K562 (cell line): ENCODE results near the gene XIRP2. TPM values are rescaled to one million over a fixed set of nuclear protein-coding genes. Genes with fewer than 3 reads are reported as not detected.

Experiments
- ATAC-seq: fragments of 200-7000 bp; cut with Tn5 transposase; 3 replicates; pipeline ENCODE4 v1.9.1; 2020; ENCODE audit warnings: moderate library complexity
- BruUV-seq: library from RNA; stranded (reverse); fragments of 400-500 nt; replicated peaks from 2 replicates; lab custom pipeline; 2021; lab: Mats Ljungman, UMichigan
- CTCF ChIA-PET: fragments of 300-600 bp; formaldehyde crosslinking; extraction: SDS; loops from one replicate; lab custom pipeline; 2021; ENCODE audit warnings: low intra/inter-chr PET ratio; lab: Yijun Ruan, JAX
- POLR2A ChIA-PET: fragments of 300-600, 350-650 bp; sonication (Branson Sonifier 250); formaldehyde crosslinking; extraction: SDS; loops from one replicate; lab custom pipeline; 2021; ENCODE audit warnings: antibody characterized with exemption, inconsistent platforms; lab: Yijun Ruan, JAX
- DNase-seq, 4 experiments: peaks; one replicate each; pipeline versions ENCODE4 v3.0.0 to v3.0.0-alpha.2; 2011 to 2018; ENCODE audit warnings: low spot score in 3 of 4, mixed read lengths in 3 of 4; ENCODE audit errors: extremely low read depth in 1 of 4
- FAIRE-seq: peaks from 2 replicates; lab custom pipeline; 2011; peaks lifted over from hg19 to GRCh38; lab: Jason Lieb, UNC
- H2AFZ ChIP-seq: 2 replicates; pipeline ENCODE4 v1.6.0; 2011; ENCODE audit warnings: low read depth, low read length, control low read depth, inconsistent platforms
- H3K27ac ChIP-seq: fragments of 200-600 bp; 3 replicates; pipeline ENCODE4 v1.8.0; 2011; ENCODE audit warnings: low read depth, mild to moderate bottlenecking, control low read depth, inconsistent platforms, low read length, moderate library complexity, mixed read lengths; ENCODE audit errors: extremely low read depth
- H3K27me3 ChIP-seq, 2 experiments: fragments of 300-600 bp in 1 of 2; 2 replicates in 1 of 2; 3 replicates in 1 of 2; pipeline versions ENCODE4 v1.6.0 to v1.8.0; 2011; ENCODE audit warnings: inconsistent platforms in 2 of 2, low read length in 2 of 2, mild to moderate bottlenecking in 1 of 2, mixed read lengths in 1 of 2, moderate library complexity in 1 of 2; ENCODE audit not compliant: control insufficient read depth in 2 of 2, insufficient read depth in 2 of 2
- H3K36me3 ChIP-seq: fragments of 300-600 bp; 3 replicates; pipeline ENCODE4 v1.8.0; 2011; ENCODE audit warnings: mild to moderate bottlenecking, low read length, inconsistent platforms; ENCODE audit not compliant: control insufficient read depth, insufficient read depth
- H3K4me1 ChIP-seq, 2 experiments: fragments of 200-600 bp in 1 of 2; replicated peaks in 1 of 2; 2 replicates in 1 of 2; 3 replicates in 1 of 2; pipeline versions ENCODE4 v1.5.1 to v1.8.0; 2011; ENCODE audit warnings: inconsistent platforms in 2 of 2, low read length in 2 of 2, mild to moderate bottlenecking in 1 of 2, mixed read lengths in 1 of 2, moderate library complexity in 1 of 2; ENCODE audit not compliant: control insufficient read depth in 2 of 2, insufficient read depth in 2 of 2
- H3K4me2 ChIP-seq: 2 replicates; pipeline ENCODE4 v1.6.1; 2011; ENCODE audit warnings: low read length, control low read depth, inconsistent platforms, mixed read lengths; ENCODE audit not compliant: insufficient read depth
- H3K4me3 ChIP-seq: fragments of 200-600 bp; sonication (generic), shearing (Covaris generic); 2 replicates; pipeline ENCODE4 v1.5.1; 2016; ENCODE audit warnings: control low read depth, inconsistent platforms
- H3K79me2 ChIP-seq: fragments of 200-600 bp; 3 replicates; pipeline ENCODE4 v1.8.0; 2011; ENCODE audit warnings: low read length, inconsistent platforms; ENCODE audit not compliant: control insufficient read depth, insufficient read depth
- H3K9ac ChIP-seq, 2 experiments: 2 replicates each; pipeline versions ENCODE4 v1.6.0 to v1.6.1; 2011; ENCODE audit warnings: low read depth in 2 of 2, low read length in 2 of 2, control low read depth in 1 of 2, inconsistent platforms in 1 of 2, mild to moderate bottlenecking in 1 of 2, mixed read lengths in 1 of 2; ENCODE audit not compliant: insufficient read depth in 1 of 2
- H3K9me1 ChIP-seq: one replicate; pipeline ENCODE4 v1.6.0; 2011; ENCODE audit warnings: inconsistent platforms, mild to moderate bottlenecking, low read length, moderate library complexity; ENCODE audit not compliant: control insufficient read depth, insufficient read depth
- H3K9me3 ChIP-seq: replicated peaks from 2 replicates; pipeline ENCODE4 v1.5.1; 2011; ENCODE audit warnings: low read depth, low read length, inconsistent platforms; ENCODE audit not compliant: control insufficient read depth, insufficient read depth
- H4K20me1 ChIP-seq: replicated peaks from 2 replicates; pipeline ENCODE4 v1.6.1; 2011; ENCODE audit warnings: low read length, inconsistent platforms, mixed read lengths; ENCODE audit not compliant: control insufficient read depth, insufficient read depth
- CHAMP1 ChIP-seq: fragments of 450-650 bp; IDR thresholded peaks from 2 replicates; pipeline ENCODE4 v1.6.1; 2016; ENCODE audit warnings: mild to moderate bottlenecking
- MAZ ChIP-seq, 2 experiments: fragments of 450-650 bp in 1 of 2; sonication (generic) in 1 of 2; formaldehyde crosslinking; IDR thresholded peaks in 1 of 2; conservative IDR thresholded peaks in 1 of 2; 2 replicates each; pipeline versions ENCODE4 v1.4.0 to v1.5.0; 2020; ENCODE audit warnings: mild to moderate bottlenecking in 1 of 2, missing genetic modification reagents in 1 of 2
- NFATC3 ChIP-seq: fragments of 450-650 bp; IDR thresholded peaks from 2 replicates; pipeline ENCODE4 v1.6.1; 2017; ENCODE audit warnings: mild to moderate bottlenecking
- OTX1 ChIP-seq: fragments of 450-650 bp; formaldehyde crosslinking; IDR thresholded peaks from 2 replicates; pipeline ENCODE4 v1.4.0; 2022; ENCODE audit warnings: mild to moderate bottlenecking
- SIX5 ChIP-seq, 2 experiments: IDR thresholded peaks; 2 replicates each; pipeline ENCODE4 v1.6.1; 2011; ENCODE audit warnings: low read length in 2 of 2, borderline replicate concordance in 1 of 2, low read depth in 1 of 2, mild to moderate bottlenecking in 1 of 2, moderate library complexity in 1 of 2; ENCODE audit not compliant: insufficient read depth in 1 of 2
- TBL1XR1 ChIP-seq, 2 experiments: IDR thresholded peaks; 2 replicates each; pipeline ENCODE4 v1.6.1; 2012; ENCODE audit warnings: improper control_type of control experiment in 2 of 2, low read length in 2 of 2, mild to moderate bottlenecking in 1 of 2
- ZNF431 ChIP-seq: sonication (generic); formaldehyde crosslinking; IDR thresholded peaks from 2 replicates; pipeline ENCODE4 v1.8.0; 2022; ENCODE audit warnings: mild to moderate bottlenecking, missing genetic modification reagents
- WGBS: fragments of 100-300 bp; shearing (Covaris generic); methylation state at CpG from one replicate; pipeline ENCODE4 v1.1.6; 2016; ENCODE audit warnings: low coverage, mixed read lengths; ENCODE audit not compliant: insufficient coverage; ENCODE audit errors: missing lambda C conversion rate; 5-methylcytosine and 5-hydroxymethylcytosine counted together
- in situ Hi-C: fragments of 300-500 bp; cut with MboI; formaldehyde crosslinking; loops from 4 replicates; pipeline ENCODE4 v1.15.0; 2018; ENCODE audit warnings: inconsistent platforms, mixed read lengths
- intact Hi-C: fragments of 100-400 bp; cut with micrococcal nuclease; formaldehyde crosslinking; loops from 2 replicates; pipeline ENCODE4 v1.14.2; 2022
- polyA plus RNA-seq, 8 experiments: library from polyadenylated mRNA; depleted of rRNA in 4 of 8; stranded (reverse) in 5 of 8; unstranded in 3 of 8; fragments of >200 nt; fragmentation: Nextera tagmentation in 2 of 8; fragmentation: Illumina TruSeq in 1 of 8; extraction: Ambion mirVana in 2 of 8; extraction: Trizol in 1 of 8; gene quantifications; 2 replicates each; pipeline versions ENCODE4 v1.2.1 to v1.2.3, GENCODE V29; 2011 to 2014; ENCODE audit warnings: inconsistent platforms in 1 of 8, missing spikeins in 1 of 8
- total RNA-seq, 7 experiments: library from RNA; depleted of rRNA in 6 of 7; stranded (reverse); fragments of >200 nt in 6 of 7; fragmentation: Illumina TruSeq in 2 of 7; extraction: Trizol in 2 of 7; gene quantifications; 2 replicates each; pipeline versions ENCODE4 v1.2.1 to v1.2.3, GENCODE V29; 2011 to 2021; ENCODE audit warnings: low replicate concordance in 1 of 7
- TF ChIP-seq, protein P1 (sequence below), 3 experiments: IDR thresholded peaks in 2 of 3; conservative IDR thresholded peaks in 1 of 3; 2 replicates each; pipeline ENCODE4 v1.5.1; 2011 to 2012; ENCODE audit warnings: low read length in 3 of 3, mild to moderate bottlenecking in 3 of 3, control low read depth in 2 of 3, improper control_type of control experiment in 1 of 3, inconsistent platforms in 1 of 3, low read depth in 1 of 3, mixed read lengths in 1 of 3, moderate library complexity in 1 of 3; ENCODE audit not compliant: insufficient read depth in 2 of 3
- TF ChIP-seq, protein P2 (sequence below): fragments of 250-450 bp; sonication (Bioruptor Pico); IDR thresholded peaks from 2 replicates; pipeline ENCODE4 v1.8.0; 2022; ENCODE audit warnings: inconsistent platforms, mild to moderate bottlenecking, moderate library complexity, borderline replicate concordance

Gene XIRP2
- total and polyA plus RNA-seq, 9 of the 15 experiments (the other 6 are each of a cell fraction or from before 2014, with no cell fraction given), result 0.04 to 0.10 (median 0.04) TPM; not detected in 2

GRCh38 chr2:166900700-166901099, 12.4 kb downstream of the XIRP2 start:
- in situ Hi-C loops, result no loop called here
- ChIA-PET POLR2A (no interaction called here), CTCF (interaction anchor here (0.6 kb wide), 1 partner anchor 337 kb away, joined by 3 read pairs; no protein-coding TSS in a partner anchor)
- H3K4me2 ChIP-seq, result no peak overlapping the region
- no peak overlapping the region for H2AFZ ChIP-seq
- no peaks in the 10 kb centered on the region; the same call in 1 of the 2 replicates for H3K9me3 ChIP-seq
- H3K79me2 ChIP-seq, result no peaks in the 10 kb centered on the region
- H3K9ac ChIP-seq, result no peak overlapping the region
- DNase-seq, result peak in 1 of 4 experiments; percentile 4
- no peak for FAIRE-seq
- intact Hi-C loops, result no loop called here
- no peak overlapping the region for H3K27ac ChIP-seq
- no peaks in the 10 kb centered on the region for H3K9me1 ChIP-seq
- BruUV-seq, result no TSS peak
- no peaks in the 10 kb centered on the region for H3K36me3 ChIP-seq
- H3K4me3 ChIP-seq, result no peak overlapping the region
- 0% methylated on average over 2 of the region's 2 CpGs for WGBS
- no peaks in the 10 kb centered on the region for H3K4me1 ChIP-seq
- ATAC-seq, result no peak
- no peaks in the 10 kb centered on the region for H3K27me3 ChIP-seq
- H4K20me1 ChIP-seq, result no peaks in the 10 kb centered on the region
- TF ChIP-seq, protein P1, sequence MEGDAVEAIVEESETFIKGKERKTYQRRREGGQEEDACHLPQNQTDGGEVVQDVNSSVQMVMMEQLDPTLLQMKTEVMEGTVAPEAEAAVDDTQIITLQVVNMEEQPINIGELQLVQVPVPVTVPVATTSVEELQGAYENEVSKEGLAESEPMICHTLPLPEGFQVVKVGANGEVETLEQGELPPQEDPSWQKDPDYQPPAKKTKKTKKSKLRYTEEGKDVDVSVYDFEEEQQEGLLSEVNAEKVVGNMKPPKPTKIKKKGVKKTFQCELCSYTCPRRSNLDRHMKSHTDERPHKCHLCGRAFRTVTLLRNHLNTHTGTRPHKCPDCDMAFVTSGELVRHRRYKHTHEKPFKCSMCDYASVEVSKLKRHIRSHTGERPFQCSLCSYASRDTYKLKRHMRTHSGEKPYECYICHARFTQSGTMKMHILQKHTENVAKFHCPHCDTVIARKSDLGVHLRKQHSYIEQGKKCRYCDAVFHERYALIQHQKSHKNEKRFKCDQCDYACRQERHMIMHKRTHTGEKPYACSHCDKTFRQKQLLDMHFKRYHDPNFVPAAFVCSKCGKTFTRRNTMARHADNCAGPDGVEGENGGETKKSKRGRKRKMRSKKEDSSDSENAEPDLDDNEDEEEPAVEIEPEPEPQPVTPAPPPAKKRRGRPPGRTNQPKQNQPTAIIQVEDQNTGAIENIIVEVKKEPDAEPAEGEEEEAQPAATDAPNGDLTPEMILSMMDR (IDR thresholded peaks at IDR 0.05 in 2 of 3, conservative IDR thresholded peaks at IDR 0.05 in 1 of 3; ENCODE audit: insufficient read depth in 2 of 3, low read depth in 1 of 3, low read length in 3 of 3), result 0 out of 6 replicates have a peak, but pooled peaks of 1 of the 3 experiments have one; percentile 11
- no peak for TF ChIP-seq SIX5 (IDR thresholded peaks at IDR 0.05; ENCODE audit: borderline replicate concordance in 1 of 2, insufficient read depth in 1 of 2, low read depth in 1 of 2, low read length in 2 of 2)

- Histone ChIP-seq H3K4me2 (no peak overlapping the region), H3K9me3 (no peaks in the 10 kb centered on the region; the same call in 1 of the 2 replicates), H3K36me3 (no peaks in the 10 kb centered on the region), H3K4me3 (no peak overlapping the region), H3K27ac (no peak overlapping the region), H4K20me1 (no peaks in the 10 kb centered on the region), H3K9ac (no peak overlapping the region), H3K79me2 (no peaks in the 10 kb centered on the region), H3K9me1 (no peaks in the 10 kb centered on the region), H3K4me1 (no peaks in the 10 kb centered on the region), H3K27me3 (no peaks in the 10 kb centered on the region), H2AFZ (no peak overlapping the region)
- BruUV-seq, result no TSS peak
- CTCF ChIA-PET, result interaction anchor here (0.6 kb wide), 1 partner anchor 337 kb away, joined by 3 read pairs; no protein-coding TSS in a partner anchor
- intact Hi-C loops, result no loop called here
- ATAC-seq (no peak), DNase-seq (no peak), FAIRE-seq (no peak)
- WGBS, result 2% methylated on average over 2 of the region's 2 CpGs
- in situ Hi-C loops, result no loop called here
- POLR2A ChIA-PET, result no interaction called here
- TF ChIP-seq, protein P2, sequence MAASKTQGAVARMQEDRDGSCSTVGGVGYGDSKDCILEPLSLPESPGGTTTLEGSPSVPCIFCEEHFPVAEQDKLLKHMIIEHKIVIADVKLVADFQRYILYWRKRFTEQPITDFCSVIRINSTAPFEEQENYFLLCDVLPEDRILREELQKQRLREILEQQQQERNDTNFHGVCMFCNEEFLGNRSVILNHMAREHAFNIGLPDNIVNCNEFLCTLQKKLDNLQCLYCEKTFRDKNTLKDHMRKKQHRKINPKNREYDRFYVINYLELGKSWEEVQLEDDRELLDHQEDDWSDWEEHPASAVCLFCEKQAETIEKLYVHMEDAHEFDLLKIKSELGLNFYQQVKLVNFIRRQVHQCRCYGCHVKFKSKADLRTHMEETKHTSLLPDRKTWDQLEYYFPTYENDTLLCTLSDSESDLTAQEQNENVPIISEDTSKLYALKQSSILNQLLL (CRISPR knock-in tag), result no peak
- TF ChIP-seq ZNF431 (CRISPR knock-in tag) (no peak), OTX1 (no peak), TBL1XR1 (IDR thresholded peaks at IDR 0.05; ENCODE audit: low read length in 2 of 2) (no peak), CHAMP1 (no peak), MAZ (CRISPR knock-in tag; conservative IDR thresholded peaks at IDR 0.05 in 1 of 2, IDR thresholded peaks at IDR 0.05 in 1 of 2) (no peak), NFATC3 (no peak)
Measured at GRCh38 chr2:166901336-166901735, 13.1 kb downstream of the XIRP2 start.
